Neural progenitor cell (in vitro differentiated cells): ENCODE results near the gene VAV1.

Source experiments
- EZH2 ChIP-seq: fragments of 200-600 bp; sonication (generic); IDR thresholded peaks from 2 replicates; pipeline ENCODE4 v1.6.1; 2017; ENCODE audit warnings: antibody characterized with exemption, mild to moderate bottlenecking, moderate library complexity
- EZH2phosphoT487 ChIP-seq: fragments of 200-600 bp; sonication (generic); IDR thresholded peaks from 2 replicates; pipeline ENCODE4 v1.6.1; 2017; ENCODE audit warnings: antibody characterized with exemption
- TF ChIP-seq, protein P1 (sequence below): fragments of 200-600 bp; sonication (generic); IDR thresholded peaks from 2 replicates; pipeline ENCODE4 v1.5.1; 2017; ENCODE audit warnings: antibody characterized with exemption, mild to moderate bottlenecking

DNA sequence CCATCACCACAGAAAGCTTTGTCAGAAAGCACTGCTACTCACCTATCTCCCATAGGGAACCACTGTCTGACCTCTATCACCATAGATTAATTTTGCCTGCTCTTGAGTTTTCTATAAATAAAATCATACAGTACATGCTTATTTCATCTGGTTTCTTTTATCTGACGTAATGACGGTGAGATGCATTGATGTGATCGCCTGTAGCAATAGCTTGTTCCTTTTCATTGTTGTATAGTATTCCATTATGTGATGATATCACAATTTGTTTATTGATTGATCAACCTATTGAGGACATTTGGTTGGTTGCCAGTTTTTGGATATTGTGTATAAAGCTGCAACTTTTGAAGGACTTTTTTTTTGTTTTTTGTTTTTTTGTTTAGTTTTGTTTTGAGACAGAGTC is 63.0 kb downstream of the VAV1 start:
- TF ChIP-seq, protein P1, sequence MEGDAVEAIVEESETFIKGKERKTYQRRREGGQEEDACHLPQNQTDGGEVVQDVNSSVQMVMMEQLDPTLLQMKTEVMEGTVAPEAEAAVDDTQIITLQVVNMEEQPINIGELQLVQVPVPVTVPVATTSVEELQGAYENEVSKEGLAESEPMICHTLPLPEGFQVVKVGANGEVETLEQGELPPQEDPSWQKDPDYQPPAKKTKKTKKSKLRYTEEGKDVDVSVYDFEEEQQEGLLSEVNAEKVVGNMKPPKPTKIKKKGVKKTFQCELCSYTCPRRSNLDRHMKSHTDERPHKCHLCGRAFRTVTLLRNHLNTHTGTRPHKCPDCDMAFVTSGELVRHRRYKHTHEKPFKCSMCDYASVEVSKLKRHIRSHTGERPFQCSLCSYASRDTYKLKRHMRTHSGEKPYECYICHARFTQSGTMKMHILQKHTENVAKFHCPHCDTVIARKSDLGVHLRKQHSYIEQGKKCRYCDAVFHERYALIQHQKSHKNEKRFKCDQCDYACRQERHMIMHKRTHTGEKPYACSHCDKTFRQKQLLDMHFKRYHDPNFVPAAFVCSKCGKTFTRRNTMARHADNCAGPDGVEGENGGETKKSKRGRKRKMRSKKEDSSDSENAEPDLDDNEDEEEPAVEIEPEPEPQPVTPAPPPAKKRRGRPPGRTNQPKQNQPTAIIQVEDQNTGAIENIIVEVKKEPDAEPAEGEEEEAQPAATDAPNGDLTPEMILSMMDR, result no peak
- TF ChIP-seq EZH2 (no peak), EZH2phosphoT487 (no peak)
